ENCODE results near the gene ZNF768. TPM values are rescaled to one million over a fixed set of nuclear protein-coding genes. Genes with fewer than 3 reads are reported as not detected.

The ZNF768 gene
- total and polyA plus RNA-seq, 2 of the 13 experiments (the other 11 are each of a cell fraction or from before 2014, with no cell fraction given) = 26.7 to 34.4 TPM

GRCh38 chr16:30571445-30572322, 45.3 kb upstream of the ZNF768 start, which contains the start of gene ZNF688 (continued):
- TF ChIP-seq, protein P1, sequence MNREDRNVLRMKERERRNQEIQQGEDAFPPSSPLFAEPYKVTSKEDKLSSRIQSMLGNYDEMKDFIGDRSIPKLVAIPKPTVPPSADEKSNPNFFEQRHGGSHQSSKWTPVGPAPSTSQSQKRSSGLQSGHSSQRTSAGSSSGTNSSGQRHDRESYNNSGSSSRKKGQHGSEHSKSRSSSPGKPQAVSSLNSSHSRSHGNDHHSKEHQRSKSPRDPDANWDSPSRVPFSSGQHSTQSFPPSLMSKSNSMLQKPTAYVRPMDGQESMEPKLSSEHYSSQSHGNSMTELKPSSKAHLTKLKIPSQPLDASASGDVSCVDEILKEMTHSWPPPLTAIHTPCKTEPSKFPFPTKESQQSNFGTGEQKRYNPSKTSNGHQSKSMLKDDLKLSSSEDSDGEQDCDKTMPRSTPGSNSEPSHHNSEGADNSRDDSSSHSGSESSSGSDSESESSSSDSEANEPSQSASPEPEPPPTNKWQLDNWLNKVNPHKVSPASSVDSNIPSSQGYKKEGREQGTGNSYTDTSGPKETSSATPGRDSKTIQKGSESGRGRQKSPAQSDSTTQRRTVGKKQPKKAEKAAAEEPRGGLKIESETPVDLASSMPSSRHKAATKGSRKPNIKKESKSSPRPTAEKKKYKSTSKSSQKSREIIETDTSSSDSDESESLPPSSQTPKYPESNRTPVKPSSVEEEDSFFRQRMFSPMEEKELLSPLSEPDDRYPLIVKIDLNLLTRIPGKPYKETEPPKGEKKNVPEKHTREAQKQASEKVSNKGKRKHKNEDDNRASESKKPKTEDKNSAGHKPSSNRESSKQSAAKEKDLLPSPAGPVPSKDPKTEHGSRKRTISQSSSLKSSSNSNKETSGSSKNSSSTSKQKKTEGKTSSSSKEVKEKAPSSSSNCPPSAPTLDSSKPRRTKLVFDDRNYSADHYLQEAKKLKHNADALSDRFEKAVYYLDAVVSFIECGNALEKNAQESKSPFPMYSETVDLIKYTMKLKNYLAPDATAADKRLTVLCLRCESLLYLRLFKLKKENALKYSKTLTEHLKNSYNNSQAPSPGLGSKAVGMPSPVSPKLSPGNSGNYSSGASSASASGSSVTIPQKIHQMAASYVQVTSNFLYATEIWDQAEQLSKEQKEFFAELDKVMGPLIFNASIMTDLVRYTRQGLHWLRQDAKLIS (CRISPR knock-in tag; IDR thresholded peaks at IDR 0.05) = 0 out of 2 replicates have a peak, but pooled peaks have one; percentile 35
- peak; percentile 85; the same call in 1 of the 2 replicates for TF ChIP-seq TARDBP (CRISPR knock-in tag; IDR thresholded peaks at IDR 0.05)
- no peak for TF ChIP-seq ZNF547 (CRISPR knock-in tag; IDR thresholded peaks at IDR 0.05)
- TF ChIP-seq ZNF878 (CRISPR knock-in tag; IDR thresholded peaks at IDR 0.05) = peak; percentile 81; the same call in 1 of the 2 replicates
- TF ChIP-seq PLRG1 (conservative IDR thresholded peaks at IDR 0.05) = no peak
- no peak for TF ChIP-seq ZFYVE20 (CRISPR knock-in tag; IDR thresholded peaks at IDR 0.05; ENCODE audit: borderline replicate concordance, low read depth)
- TF ChIP-seq TRIM24 (CRISPR knock-in tag; IDR thresholded peaks at IDR 0.05) = no peak
- no peak; the same call in 1 of the 2 replicates for TF ChIP-seq ZFP41 (CRISPR knock-in tag; IDR thresholded peaks at IDR 0.05; ENCODE audit: borderline replicate concordance)
- TF ChIP-seq, protein P2, sequence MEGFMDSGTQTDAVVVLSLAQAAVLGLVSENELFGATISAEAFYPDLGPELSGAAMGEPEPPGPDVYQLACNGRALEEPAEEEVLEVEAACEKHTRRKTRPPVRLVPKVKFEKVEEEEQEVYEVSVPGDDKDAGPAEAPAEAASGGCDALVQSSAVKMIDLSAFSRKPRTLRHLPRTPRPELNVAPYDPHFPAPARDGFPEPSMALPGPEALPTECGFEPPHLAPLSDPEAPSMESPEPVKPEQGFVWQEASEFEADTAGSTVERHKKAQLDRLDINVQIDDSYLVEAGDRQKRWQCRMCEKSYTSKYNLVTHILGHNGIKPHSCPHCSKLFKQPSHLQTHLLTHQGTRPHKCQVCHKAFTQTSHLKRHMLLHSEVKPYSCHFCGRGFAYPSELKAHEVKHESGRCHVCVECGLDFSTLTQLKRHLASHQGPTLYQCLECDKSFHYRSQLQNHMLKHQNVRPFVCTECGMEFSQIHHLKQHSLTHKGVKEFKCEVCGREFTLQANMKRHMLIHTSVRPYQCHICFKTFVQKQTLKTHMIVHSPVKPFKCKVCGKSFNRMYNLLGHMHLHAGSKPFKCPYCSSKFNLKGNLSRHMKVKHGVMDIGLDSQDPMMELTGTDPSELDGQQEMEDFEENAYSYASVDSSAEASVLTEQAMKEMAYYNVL (CRISPR knock-in tag; IDR thresholded peaks at IDR 0.05; ENCODE audit: borderline replicate concordance) = no peak
- TF ChIP-seq, protein P3, sequence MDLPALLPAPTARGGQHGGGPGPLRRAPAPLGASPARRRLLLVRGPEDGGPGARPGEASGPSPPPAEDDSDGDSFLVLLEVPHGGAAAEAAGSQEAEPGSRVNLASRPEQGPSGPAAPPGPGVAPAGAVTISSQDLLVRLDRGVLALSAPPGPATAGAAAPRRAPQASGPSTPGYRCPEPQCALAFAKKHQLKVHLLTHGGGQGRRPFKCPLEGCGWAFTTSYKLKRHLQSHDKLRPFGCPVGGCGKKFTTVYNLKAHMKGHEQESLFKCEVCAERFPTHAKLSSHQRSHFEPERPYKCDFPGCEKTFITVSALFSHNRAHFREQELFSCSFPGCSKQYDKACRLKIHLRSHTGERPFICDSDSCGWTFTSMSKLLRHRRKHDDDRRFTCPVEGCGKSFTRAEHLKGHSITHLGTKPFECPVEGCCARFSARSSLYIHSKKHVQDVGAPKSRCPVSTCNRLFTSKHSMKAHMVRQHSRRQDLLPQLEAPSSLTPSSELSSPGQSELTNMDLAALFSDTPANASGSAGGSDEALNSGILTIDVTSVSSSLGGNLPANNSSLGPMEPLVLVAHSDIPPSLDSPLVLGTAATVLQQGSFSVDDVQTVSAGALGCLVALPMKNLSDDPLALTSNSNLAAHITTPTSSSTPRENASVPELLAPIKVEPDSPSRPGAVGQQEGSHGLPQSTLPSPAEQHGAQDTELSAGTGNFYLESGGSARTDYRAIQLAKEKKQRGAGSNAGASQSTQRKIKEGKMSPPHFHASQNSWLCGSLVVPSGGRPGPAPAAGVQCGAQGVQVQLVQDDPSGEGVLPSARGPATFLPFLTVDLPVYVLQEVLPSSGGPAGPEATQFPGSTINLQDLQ (CRISPR knock-in tag; IDR thresholded peaks at IDR 0.05) = no peak
- peak; percentile 43 for TF ChIP-seq HNRNPK (IDR thresholded peaks at IDR 0.05; ENCODE audit: low read depth, low read length, poor library complexity, severe bottlenecking)
- TF ChIP-seq ARID2 (CRISPR knock-in tag; IDR thresholded peaks at IDR 0.05; ENCODE audit: borderline replicate concordance) = 0 out of 2 replicates have a peak, but pooled peaks have one; percentile 8
- no peak; the same call in 1 of the 2 replicates for TF ChIP-seq ZNF782 (CRISPR knock-in tag; IDR thresholded peaks at IDR 0.05; ENCODE audit: borderline replicate concordance)
- TF ChIP-seq ZNF557 (CRISPR knock-in tag; IDR thresholded peaks at IDR 0.05) = 0 out of 2 replicates have a peak, but pooled peaks have one; percentile 80
- TF ChIP-seq, protein P4, sequence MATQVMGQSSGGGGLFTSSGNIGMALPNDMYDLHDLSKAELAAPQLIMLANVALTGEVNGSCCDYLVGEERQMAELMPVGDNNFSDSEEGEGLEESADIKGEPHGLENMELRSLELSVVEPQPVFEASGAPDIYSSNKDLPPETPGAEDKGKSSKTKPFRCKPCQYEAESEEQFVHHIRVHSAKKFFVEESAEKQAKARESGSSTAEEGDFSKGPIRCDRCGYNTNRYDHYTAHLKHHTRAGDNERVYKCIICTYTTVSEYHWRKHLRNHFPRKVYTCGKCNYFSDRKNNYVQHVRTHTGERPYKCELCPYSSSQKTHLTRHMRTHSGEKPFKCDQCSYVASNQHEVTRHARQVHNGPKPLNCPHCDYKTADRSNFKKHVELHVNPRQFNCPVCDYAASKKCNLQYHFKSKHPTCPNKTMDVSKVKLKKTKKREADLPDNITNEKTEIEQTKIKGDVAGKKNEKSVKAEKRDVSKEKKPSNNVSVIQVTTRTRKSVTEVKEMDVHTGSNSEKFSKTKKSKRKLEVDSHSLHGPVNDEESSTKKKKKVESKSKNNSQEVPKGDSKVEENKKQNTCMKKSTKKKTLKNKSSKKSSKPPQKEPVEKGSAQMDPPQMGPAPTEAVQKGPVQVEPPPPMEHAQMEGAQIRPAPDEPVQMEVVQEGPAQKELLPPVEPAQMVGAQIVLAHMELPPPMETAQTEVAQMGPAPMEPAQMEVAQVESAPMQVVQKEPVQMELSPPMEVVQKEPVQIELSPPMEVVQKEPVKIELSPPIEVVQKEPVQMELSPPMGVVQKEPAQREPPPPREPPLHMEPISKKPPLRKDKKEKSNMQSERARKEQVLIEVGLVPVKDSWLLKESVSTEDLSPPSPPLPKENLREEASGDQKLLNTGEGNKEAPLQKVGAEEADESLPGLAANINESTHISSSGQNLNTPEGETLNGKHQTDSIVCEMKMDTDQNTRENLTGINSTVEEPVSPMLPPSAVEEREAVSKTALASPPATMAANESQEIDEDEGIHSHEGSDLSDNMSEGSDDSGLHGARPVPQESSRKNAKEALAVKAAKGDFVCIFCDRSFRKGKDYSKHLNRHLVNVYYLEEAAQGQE (IDR thresholded peaks at IDR 0.05; ENCODE audit: borderline replicate concordance in 1 of 2, low read depth in 1 of 2, low read length in 2 of 2) = no peak

Data from HepG2 (cell line).